GM10847 (cell line): ENCODE measurements around the gene TMIE.

ENCODE experiments used
- POLR2A ChIP-seq: IDR thresholded peaks from 2 replicates; pipeline ENCODE4 v1.6.1; 2011; ENCODE audit not compliant: insufficient read length; ENCODE audit errors: extremely low read depth

TMIE gene

DNA sequence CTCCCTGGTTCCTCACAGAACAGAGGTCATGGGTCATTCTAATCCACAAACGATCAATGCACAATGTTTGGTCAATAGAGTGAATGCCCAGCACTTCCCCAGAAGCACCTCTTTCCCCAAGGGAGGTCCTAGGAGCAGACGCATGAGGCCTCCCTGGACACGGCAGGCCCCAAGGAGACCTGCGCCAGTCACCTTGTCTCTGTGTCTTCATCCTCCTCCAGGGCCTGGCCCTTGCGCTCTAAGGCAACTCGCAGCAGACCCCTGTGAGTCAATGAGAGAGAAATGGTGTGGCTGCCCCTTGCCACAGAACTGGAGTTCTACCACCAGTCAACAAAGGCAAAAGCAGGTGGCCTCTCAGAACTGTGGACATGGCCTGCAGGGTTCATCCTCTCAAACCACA, 25.8 kb upstream of the TMIE start:
- no peak for TF ChIP-seq POLR2A

DNA sequence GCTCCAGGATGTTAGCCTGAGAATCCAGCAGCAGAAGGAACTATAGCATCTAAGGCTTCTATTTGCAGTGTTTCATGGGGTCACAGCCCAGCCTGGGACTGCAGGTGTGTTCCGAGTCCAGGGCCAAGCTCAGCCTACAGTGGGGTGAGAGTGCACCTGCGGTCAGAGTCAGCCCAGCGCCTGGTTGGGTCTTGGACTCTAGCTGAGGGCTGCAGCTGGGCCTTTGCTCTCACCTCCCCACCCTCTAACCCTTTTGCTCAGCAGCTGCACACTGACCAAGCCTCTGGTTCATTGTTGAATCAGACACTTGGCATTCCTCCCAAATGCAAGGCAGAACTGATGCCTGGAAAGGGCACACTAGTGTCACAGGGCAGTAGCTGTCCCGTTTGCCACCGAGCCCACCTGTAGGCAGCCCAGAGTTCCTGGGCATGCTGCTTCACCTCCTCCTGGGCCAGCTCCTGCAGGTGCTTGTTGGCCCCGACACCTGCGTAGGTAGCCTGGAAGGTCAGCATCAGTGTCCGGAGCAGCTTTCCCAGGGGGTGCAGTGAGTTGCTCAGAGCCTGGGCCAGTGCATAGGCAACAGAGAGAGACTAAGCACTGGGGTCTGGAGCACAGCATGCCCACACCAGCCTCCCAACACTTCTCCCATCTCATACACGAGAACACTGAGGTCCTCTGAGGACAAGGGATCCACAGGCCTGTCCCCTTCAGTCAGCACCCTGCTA, 25.2 kb upstream of the TMIE start:
- no peak for TF ChIP-seq POLR2A

DNA sequence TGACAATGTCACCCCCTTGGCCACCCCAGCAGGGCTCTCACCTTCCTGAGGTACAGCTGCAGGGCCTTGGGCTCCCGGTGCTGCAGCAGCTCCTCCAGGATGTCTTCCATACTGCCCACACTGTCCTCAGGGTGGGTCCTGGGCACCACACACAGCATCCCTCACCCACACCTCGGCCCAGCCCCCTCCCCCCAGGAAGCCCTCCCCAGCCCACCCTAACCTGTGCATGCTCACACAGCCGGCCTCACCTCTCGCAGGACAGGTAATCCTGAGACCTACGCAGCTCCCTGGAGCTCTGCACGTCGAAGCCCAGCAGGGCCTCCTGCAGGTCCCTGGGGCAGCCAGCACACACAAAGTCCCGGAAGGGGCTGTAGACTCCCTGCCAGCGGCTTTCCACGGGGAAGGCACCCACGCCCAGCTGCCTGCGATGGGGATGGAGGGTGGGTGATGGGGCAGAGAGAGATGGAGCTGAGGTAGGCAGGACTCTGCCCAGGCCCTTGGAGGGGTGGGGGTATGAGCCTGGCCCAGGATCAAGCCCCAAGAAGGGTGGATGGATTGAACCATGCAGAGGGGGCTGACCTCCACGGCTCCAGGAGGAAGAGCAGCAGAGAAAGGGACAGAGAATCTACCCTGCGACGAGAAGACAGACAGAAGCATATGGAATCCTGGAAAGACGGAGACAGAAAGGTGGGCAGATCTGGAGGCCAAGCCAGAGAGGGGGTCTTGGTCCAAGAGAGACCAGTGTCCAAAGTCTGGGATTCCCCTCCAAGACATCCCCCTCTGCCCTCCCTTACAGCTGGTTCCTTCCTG, 24.4 kb upstream of the TMIE start:
- no peak for TF ChIP-seq POLR2A

DNA sequence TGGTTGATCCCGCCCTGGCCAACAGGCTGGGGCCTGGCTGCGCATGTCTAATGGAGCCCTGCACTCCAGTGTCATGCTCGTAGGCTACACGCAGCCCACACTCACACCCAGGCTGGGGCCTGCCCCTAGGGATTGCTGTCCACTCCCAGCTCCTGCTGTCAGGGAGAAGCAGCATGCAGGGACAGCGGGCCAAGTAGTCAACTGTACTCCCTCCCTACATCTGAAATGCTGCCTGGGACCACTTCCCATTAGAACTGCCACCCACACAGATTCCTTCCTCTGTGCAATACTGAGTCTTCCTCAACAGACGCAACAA, 23.8 kb upstream of the TMIE start:
- TF ChIP-seq POLR2A, result no peak

DNA sequence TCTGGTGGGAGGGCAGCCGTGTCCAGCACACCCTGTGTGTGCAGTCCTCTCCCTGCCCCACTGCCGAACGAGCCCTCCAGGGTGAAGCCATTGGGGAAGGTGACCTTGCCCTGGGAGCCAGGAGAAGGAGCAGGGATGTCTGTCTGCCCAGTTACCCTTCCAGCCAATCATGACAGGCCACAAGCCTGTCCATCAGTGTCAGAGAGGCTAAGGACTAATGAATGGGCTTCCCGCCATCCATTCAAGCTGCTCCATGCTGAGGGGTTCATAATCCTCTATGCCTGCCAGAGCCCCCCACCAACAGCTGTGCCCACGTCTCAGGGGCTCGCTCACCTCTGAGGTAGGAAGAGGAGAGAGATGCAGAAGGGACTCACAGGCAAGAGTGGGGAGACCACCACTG, 22.9 kb upstream of the TMIE start:
- no peak for TF ChIP-seq POLR2A

DNA sequence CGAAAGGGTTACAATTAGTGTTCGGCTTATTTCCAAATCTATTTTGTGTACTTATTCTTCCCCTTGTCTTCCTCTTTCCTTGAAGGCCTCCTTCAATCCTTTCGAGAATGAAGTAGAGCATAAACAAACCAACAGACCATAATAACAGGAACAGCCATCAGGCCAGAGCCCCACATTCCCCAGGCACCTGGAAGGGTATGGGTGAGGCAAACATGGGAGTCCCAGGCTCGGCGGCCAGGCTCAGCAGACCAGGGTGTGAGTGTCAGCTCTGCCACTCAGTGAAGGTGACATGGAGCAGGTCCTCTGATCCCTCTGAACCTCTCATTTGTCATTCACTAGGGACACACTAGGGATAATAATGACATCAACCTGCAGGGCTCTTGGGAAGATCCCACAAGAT, 21.5 kb upstream of the TMIE start:
- no peak for TF ChIP-seq POLR2A

DNA sequence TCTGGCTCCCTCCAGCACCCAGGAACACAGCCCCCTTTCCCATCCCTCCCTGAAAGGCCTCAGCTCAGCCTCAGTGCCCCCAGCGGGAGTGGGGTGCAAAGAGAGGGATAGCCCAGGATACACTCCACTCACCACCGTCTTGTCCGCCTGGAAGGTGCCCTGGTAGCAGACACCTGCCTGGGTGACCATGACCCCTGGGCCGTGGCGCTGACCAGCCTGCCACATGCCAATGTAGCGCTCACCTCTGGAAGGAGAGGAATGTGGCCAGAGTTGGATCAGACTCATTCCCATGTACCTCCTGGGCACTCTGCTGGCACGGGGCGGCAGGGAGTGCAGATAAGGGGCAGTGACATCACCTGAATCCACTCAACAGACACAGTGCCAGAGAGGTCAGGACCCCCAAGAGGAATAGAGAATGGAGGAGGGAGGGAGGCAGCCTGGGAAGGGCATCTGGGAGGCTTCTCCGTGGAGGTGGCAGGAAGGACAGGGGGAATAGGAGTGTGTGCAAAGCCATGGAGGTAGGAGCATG, 20.8 kb upstream of the TMIE start:
- no peak for TF ChIP-seq POLR2A

DNA sequence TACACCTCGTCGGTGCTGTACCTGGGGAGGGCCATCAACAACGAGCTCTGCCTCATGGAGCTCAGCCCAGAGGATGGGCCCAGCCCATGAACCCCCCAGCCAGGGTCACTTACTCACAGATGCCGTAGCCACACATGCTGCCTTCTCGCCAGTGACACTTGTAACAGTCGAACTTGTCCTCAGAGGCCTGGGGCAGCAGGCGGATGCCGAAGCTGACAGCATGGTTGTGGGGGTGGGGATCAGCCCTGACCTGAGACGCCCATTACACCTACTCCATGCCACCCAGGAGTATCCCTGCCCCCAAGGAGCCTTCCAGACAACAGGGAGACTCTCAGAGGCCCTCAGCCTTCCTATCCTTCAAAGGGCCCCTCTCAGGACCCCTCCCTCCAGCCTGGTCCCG, 19.8 kb upstream of the TMIE start:
- TF ChIP-seq POLR2A, result no peak

DNA sequence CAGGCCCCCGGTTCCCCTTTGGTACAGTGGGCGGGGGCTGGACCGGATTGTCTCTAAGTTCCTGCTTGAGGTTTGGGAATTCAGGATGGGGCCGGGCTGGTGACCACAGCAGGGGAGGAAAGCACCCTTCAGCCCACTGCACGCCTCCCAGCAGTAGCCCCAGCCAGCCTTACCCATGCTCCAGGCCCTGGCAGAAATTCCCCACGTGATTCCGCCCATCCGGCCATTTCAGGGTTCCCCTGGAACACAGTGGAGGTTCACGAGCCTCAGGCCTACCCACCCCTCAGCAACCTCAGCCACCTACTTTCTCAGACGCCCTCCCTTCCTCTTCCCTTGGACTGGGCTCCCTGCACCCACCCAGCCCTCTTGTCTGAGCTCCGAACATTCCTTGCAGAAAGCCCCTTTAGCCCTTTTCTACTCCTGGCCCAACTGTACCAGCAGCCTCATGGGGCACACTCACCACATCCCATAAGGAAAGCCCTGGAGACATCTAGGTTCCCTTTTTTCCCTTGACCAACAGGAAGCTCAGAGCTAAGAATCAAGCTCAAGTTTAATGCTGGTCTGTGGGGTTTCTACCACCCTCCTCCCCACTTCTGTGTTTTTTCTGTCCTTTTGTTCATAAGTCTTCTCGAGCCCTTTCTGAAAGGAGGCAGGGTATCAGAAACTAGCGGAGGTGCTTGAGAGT, 19.2 kb upstream of the TMIE start:
- TF ChIP-seq POLR2A, result no peak

DNA sequence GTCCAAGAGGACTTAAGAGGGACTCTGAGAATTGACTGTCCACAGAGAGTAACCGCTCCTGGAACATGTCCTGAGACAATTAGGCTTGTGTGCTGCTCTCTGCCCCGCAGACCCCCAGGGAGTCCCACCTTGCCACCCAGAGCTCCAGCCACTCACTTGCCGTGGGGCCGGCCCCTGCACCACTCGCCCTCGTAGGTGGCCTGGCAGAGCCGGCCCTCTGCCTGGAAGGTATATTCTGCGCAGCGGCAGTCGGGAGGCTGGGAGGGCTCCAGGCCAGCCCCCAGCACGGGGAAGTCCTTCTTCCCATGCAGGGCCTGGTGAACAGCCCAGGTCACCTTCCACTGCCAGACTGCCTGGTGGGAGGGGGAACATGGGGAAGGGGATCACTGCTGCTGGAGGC, 18.2 kb upstream of the TMIE start:
- no peak for TF ChIP-seq POLR2A

DNA sequence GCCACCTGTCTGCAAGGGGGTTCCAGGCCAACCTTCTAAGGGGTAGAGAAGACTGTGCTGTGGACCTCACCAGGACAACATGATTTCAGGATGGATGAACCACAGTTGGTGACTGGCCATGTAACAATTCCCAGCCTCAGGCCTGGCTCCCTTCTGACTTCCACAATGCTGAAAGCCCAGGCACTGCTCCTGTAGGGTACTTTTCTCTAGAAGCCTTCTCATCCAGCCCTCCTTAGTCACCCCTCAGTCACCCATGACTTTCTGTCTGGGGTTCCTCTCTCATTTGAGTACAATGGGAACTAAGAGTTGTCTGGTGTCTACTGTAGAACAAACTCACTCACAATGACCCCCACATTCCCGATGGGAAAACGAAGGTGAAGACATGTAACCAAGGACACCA, 16.3 kb upstream of the TMIE start:
- no peak for TF ChIP-seq POLR2A

DNA sequence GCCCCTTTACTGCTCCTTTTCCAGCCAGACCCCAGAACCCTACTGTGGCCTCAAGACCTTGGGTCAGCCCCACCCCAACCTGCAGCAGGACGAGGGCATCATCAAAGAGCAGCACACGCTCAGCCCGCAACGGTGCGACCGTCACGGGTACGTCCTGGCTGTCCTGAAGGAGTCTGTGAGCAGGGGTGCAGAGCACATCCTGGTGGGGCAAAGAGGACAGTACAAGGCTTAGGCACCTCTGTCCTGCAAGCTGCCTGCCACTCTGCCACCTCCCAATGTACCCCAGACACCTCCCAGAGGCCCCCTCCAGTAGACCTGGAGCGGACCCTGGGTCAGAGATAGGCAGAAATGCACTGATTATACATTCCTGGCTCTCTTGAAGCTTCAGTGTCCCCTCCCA, 15.7 kb upstream of the TMIE start:
- TF ChIP-seq POLR2A, result no peak

DNA sequence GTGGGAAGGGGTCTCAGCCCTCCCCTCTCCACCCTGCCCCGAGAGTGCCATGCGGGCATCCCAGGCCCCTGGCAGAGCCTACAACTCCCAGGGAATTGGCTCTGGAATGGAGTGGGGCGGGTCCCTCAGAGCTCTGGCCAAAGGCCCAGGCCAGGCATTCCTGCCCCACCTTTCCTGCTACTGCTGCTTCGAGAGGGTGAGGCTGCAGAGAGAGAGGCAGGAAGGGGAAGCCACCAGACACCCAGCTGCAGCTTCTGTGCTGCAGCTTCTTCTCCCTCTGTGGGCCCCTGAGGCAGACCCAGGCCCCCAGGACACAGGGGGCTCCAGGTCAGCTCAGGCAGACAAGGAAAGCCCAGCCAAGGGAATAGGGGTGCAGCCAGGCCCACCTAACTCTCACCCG, 10.4 kb upstream of the TMIE start:
- TF ChIP-seq POLR2A, result no peak

DNA sequence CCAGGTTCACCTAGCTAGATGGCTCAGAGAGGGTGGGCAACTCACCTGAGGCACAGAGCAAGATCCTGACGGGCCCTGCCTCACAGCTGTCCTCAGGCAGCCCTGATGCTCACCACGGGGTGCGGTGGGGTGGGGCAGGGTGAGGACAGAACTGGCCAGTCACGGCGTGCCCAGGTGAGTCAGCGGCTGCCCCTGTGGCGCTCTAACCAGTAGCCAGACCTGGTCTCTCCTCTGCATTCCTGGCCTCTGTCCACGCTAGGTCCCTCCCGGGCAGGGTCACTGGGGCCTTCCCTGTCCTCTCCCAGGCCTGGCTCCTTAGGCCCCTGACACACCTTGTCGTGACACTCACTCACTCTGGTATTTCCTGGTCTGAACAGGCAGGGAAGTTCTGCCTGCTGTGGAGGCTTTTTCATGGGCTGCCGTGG, 8.6 kb upstream of the TMIE start:
- no peak for TF ChIP-seq POLR2A

DNA sequence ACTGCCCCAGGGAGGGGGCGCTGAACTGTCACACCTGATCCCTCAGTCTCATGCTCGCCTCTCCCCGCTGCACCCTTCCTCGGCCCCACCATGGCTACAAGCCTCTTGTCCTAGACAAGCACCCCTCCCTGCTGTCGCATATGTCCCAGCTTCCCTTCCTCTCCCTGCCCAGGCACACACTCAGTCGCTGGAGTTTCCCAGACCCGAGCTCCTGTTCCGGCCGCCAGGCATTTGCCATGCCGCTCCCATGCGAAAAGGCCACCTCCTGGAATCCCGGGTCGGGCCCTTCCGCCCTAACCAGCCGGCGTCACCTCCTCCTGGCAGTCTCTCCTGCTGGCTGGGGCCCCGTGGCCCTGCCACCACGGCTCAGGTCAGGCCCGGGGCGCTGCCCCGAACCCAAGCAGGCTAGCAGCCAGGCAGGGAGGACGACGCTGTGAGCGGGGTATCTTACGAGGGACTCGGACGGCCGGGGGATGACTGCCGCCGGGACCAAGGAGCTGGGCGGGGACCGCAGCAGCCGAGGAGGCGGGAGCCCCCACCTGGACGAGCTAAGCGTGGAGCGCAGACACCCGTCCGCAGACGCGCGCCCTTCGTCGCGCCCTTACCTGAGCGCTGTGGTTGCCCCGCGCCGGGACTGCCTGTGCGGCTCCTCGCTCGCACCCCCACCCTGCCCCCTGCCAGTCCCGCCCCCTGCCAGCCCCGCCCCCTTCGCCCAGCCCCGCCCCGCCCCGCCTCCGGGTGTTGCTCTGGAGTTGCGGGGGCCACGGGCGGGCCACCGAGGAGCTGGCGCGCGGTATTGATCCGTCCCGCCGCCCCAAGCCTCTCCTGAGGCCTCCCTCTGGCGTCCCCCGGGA, 7.9 kb upstream of the TMIE start, which contains the start of gene ALS2CL:
ALS2CL (minus strand) TSS at position 642 of the 854 bp plus-strand sequence. CDS start 4,239 bp downstream, outside the sequence.
- TF ChIP-seq POLR2A, result no peak
